GM18909 (cell line): ENCODE results near the gene ITPRIP.

Experiments
- ATAC-seq: cut with Tn5 transposase; IDR thresholded peaks from one replicate; pipeline ENCODE4 v1.9.1; 2021; ENCODE audit warnings: mild to moderate bottlenecking; ENCODE audit not compliant: unreplicated experiment, poor library complexity

ITPRIP gene

GRCh38 chr10:104327745-104328645 lies 10.3 kb downstream of the ITPRIP start:
- no peak for ATAC-seq

GRCh38 chr10:104326991-104327610 lies 11.2 kb downstream of the ITPRIP start:
- ATAC-seq = no peak

GRCh38 chr10:104325436-104326435 lies 12.5 kb downstream of the ITPRIP start:
- ATAC-seq = no peak

- ATAC-seq = no peak
Measured at GRCh38 chr10:104324931-104325330, 13.3 kb downstream of the ITPRIP start.

DNA sequence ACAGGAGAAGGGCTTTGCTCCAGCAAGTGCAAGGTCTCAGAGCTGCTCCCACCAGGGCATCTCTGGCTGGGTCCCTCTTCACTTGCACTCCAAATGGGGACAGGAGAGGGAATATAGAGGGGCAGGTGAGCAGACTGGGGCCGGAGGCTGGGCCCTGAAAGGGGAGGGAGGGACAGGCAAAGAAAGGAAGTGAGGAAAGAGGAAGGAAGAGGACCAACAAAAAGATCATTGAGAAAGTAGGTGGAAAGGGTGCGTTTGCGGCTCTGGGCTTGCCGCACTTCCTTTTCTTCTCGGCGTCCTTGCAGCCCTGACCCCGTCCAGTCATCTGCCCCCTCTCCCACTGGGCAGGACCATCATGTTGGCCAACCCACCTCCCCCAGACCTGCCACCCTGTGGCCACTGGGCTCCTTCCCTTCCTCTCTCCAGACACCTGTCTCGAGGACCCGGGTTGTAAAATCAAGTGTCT lies 14.0 kb downstream of the ITPRIP start:
- no peak for ATAC-seq

GRCh38 chr10:104323760-104324201 lies 14.5 kb downstream of the ITPRIP start:
- no peak for ATAC-seq

DNA sequence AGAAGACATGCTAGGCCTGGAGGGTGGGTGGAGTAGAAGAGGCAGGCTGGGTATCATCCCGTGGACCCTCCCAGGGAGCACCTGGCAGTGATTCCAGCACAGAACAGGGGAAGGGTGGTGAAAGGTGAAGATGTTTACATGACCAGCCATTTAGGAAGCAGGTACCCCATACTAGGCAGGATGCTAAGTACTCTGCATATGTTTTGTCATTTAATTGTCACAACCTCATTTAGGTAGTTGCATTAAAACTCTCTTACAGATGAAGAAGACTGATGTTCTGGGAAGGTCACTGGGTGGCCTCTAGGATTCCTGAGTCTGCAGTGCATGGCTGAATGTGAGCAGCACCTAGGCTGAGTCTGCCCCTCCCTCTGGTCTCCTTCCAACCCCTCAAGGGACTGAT lies 15.2 kb downstream of the ITPRIP start:
- no peak for ATAC-seq

GRCh38 chr10:104322416-104322782 lies 15.9 kb downstream of the ITPRIP start:
- ATAC-seq = no peak

DNA sequence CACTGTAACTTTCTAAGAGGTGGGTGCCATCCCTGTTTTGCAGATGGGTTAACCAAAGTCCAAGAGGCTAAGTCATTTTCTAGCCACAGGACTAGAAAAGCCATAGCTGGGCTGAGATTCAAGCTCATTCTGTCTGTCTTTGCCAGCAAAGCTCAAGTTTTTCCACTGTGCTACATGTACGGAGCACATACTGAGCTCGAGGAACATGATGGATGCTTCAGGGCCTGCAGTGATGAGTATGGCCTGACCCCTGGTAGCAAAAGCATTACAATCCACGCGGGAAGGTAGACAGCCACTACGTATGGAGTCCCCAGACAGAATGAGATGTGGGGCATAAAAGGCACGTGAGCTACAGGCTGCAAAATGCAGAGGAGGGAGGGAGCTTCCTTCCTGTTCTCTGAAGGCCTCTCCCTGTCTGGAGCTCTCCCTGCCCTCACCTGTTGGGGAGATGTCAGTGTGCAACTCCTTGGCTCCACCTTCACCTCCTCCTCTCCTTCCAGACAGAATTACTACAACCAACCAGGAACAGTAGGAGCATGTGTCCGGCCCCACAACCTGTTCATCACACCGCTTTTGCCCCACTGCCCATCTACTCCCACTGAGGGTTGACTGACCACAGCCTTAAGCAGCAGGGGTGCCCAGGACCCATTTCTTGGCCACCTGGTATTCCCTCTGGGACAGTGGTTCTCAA lies 16.4 kb downstream of the ITPRIP start:
- no peak for ATAC-seq

- no peak for ATAC-seq
Measured at GRCh38 chr10:104321226-104321625, 17.0 kb downstream of the ITPRIP start.

GRCh38 chr10:104318810-104319741 lies 19.2 kb downstream of the ITPRIP start:
- no peak for ATAC-seq

GRCh38 chr10:104318326-104318725 lies 19.9 kb downstream of the ITPRIP start:
- ATAC-seq = no peak

DNA sequence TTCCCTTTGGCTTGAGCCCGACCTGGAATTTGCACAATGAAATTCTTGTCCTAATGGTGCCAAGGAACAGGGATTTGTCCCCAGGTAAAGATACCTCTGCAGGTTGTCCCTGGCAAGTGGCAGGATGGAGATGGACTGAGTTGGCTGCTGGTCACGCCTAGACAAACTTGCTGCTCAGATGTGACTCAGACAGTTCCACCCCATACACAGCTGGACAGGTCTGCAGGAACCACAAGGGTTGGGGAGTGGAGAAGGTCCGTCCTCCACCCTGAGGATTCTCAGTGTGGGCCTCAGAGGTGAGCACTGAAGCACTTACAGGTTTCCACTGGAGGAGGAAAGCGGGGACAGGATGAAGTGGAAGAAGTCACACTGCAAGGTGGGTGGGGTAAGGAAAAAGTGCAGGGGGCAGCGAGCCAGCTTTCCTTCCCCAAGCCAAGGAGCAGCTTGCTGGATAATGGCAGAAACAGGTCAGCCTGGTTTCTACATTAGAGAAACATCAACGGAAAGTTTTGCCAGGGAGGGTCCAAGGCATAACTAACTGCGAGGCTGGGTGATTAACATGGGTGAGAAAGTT lies 20.5 kb downstream of the ITPRIP start:
- peak; percentile 34 for ATAC-seq

- ATAC-seq = no peak
Measured at GRCh38 chr10:104317269-104317710, 21.0 kb downstream of the ITPRIP start.

DNA sequence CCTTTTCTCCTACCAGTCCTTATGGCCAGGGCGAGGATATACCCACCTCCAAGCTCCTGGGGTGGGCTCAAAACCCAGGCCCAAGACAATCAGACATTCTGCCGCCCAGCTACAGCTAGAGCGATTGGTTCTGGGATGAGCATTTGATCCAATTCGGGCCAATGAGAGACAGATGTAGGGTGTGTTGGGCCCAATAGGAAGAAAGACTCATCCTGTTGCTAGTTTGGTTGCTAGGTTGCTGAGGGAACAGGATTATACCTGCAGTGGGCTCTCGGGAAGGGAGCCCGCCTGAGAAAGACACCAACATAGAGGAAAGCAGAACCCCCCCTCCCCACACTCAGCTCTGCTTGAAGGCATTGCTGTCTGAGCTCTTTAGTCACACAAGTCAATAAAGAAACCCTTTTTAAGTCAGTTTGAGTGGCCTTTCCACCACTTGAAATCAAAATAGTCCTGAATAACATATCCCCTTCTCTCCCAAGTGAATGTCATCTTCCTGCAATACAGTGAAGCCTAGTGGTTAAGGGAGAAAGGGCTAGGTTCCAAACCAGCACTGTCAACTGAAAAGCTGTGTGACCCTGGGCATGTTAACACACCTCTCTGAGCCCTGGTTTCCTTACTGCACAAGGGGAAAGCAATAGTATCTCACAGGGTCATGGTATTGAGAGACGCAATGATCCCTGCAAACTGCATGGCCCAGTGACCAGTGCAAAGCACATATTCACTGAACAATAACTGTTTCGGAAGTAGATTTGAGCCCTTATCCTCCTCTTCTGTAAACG lies 21.8 kb downstream of the ITPRIP start:
- no peak for ATAC-seq

- no peak for ATAC-seq
Measured at GRCh38 chr10:104315486-104315921, 22.8 kb downstream of the ITPRIP start.
